Stomach (tissue), 9 donors: ENCODE data around the gene SCYGR7. TPM values are rescaled to one million over a fixed set of nuclear protein-coding genes. Genes with fewer than 3 reads are reported as not detected.

ENCODE experiments used
- DNase-seq, 2 donors: peaks; one replicate each; pipeline versions ENCODE4 v3.0.0 to v3.0.0-alpha.2; 2013 to 2019
- H3K27ac ChIP-seq, 5 donors: fragments of 200-600 bp in 4 of 5; sonication (generic) in 4 of 5; one replicate each; pipeline ENCODE4 v1.5.1; 2013 to 2019; ENCODE audit warnings: mild to moderate bottlenecking in 1 of 5, moderate library complexity in 1 of 5
- H3K27me3 ChIP-seq, 3 donors: fragments of 200-600 bp; sonication (generic); one replicate each; pipeline ENCODE4 v1.5.1; 2017 to 2019; ENCODE audit warnings: mixed run types in 1 of 3
- H3K36me3 ChIP-seq, 4 donors: fragments of 200-600 bp; sonication (generic); 1 replicate in 3 of 4; 2 replicates in 1 of 4; pipeline ENCODE4 v1.5.1; 2016 to 2019
- H3K4me1 ChIP-seq, 4 donors: fragments of 200-600 bp; sonication (generic); one replicate each; pipeline ENCODE4 v1.5.1; 2016 to 2019
- H3K4me3 ChIP-seq, 4 donors: fragments of 200-600 bp; sonication (generic) in 3 of 4; one replicate each; pipeline ENCODE4 v1.5.1; 2016 to 2019; ENCODE audit warnings: mild to moderate bottlenecking in 1 of 4
- H3K9me3 ChIP-seq, 4 donors: fragments of 200-600 bp; sonication (generic); one replicate each; pipeline ENCODE4 v1.5.1; 2016 to 2019
- EP300 ChIP-seq: sonication (generic); formaldehyde crosslinking; IDR thresholded peaks from one replicate; pipeline ENCODE4 v1.6.1; 2017; ENCODE audit warnings: antibody characterized with exemption
- POLR2A ChIP-seq, 4 donors: fragments of 450-650 bp; IDR thresholded peaks; one replicate each; pipeline ENCODE4 v1.6.1; 2016; ENCODE audit warnings: antibody characterized with exemption in 4 of 4, control low read depth in 2 of 4, mild to moderate bottlenecking in 1 of 4, moderate library complexity in 1 of 4
- POLR2AphosphoS5 ChIP-seq, 3 donors: sonication (generic); formaldehyde crosslinking; IDR thresholded peaks; one replicate each; pipeline ENCODE4 v1.6.1; 2016; ENCODE audit warnings: antibody characterized with exemption in 3 of 3
- WGBS, 5 donors: extraction: QIAGEN DNeasy Blood & Tissue Kit in 3 of 5; methylation state at CpG; one replicate each; pipeline versions ENCODE4 v1.1.5 to v1.1.7; 2013 to 2018; 5-methylcytosine and 5-hydroxymethylcytosine counted together
- intact Hi-C: fragments of 100-400 bp; cut with DNase I; formaldehyde crosslinking; loops from one replicate; pipeline ENCODE4 v1.15.1; 2023; ENCODE audit warnings: low total_unique reads
- polyA plus RNA-seq, 3 donors: library from polyadenylated mRNA; stranded (reverse); fragments of 200-250 nt; gene quantifications; one replicate each; pipeline ENCODE4 v1.2.3, GENCODE V29; 2013
- total RNA-seq, 5 donors: library from RNA; depleted of rRNA; stranded (reverse); fragments of >200 nt; gene quantifications; one replicate each; pipeline versions ENCODE4 v1.1.0 to v1.2.3, GENCODE V29; 2014 to 2016
- TF ChIP-seq, protein P1 (sequence below), 7 experiments: fragments of 450-650 bp in 4 of 7; fragments of 200-600 bp in 3 of 7; sonication (generic) in 3 of 7; IDR thresholded peaks; one replicate each; pipeline ENCODE4 v1.5.1; 2016 to 2019; ENCODE audit warnings: antibody characterized with exemption in 7 of 7, control low read depth in 2 of 7, mild to moderate bottlenecking in 1 of 7
- donor health status: healthy with polysubstance abuse.
- donor health status: Bipolar disorder and iron deficiency.
- donor health status: healthy.

SCYGR7 gene
- total and polyA plus RNA-seq, 8 donors = not detected

DNA sequence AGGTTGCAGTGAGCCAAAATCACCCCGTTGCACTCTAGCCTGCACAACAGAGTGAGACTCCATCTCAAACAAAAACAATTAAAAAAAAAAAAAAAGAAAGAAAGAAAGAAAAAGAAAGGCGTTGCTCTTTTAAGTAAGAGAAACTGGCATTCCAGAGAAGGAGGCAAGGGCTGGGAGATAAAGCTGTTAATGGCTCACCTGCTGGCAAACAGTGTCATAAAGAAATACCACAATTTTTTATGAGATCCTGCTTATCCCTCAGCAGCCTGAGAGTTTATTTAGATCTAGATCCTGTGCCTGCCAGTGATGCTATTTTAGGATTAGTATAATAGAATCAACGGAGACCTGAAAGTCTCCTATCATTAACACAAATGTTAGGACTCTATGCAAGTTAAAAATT lies 26.6 kb upstream of the SCYGR7 start:
- intact Hi-C loops = no loop called here
- peaks cover 0 to 7% (median 0%) of the 10 kb centered on the region in 4 donors for H3K9me3 ChIP-seq
- H3K4me3 ChIP-seq = no peak overlapping the region
- WGBS, 5 donors = 22 to 45% (median 35%) methylated on average over 3 of the region's 3 CpGs
- H3K27ac ChIP-seq = no peak overlapping the region
- peak in 1 of 2 donors; percentile 14 for DNase-seq
- peaks cover 0 to 8% (median 0%) of the 10 kb centered on the region in 4 donors for H3K4me1 ChIP-seq
- no peaks in the 10 kb centered on the region for H3K27me3 ChIP-seq
- no peaks in the 10 kb centered on the region for H3K36me3 ChIP-seq
- TF ChIP-seq EP300 (no peak), POLR2AphosphoS5 (IDR thresholded peaks at IDR 0.05) (no peak), POLR2A (IDR thresholded peaks at IDR 0.05) (no peak)
- TF ChIP-seq, protein P1, sequence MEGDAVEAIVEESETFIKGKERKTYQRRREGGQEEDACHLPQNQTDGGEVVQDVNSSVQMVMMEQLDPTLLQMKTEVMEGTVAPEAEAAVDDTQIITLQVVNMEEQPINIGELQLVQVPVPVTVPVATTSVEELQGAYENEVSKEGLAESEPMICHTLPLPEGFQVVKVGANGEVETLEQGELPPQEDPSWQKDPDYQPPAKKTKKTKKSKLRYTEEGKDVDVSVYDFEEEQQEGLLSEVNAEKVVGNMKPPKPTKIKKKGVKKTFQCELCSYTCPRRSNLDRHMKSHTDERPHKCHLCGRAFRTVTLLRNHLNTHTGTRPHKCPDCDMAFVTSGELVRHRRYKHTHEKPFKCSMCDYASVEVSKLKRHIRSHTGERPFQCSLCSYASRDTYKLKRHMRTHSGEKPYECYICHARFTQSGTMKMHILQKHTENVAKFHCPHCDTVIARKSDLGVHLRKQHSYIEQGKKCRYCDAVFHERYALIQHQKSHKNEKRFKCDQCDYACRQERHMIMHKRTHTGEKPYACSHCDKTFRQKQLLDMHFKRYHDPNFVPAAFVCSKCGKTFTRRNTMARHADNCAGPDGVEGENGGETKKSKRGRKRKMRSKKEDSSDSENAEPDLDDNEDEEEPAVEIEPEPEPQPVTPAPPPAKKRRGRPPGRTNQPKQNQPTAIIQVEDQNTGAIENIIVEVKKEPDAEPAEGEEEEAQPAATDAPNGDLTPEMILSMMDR (IDR thresholded peaks at IDR 0.05) = no peak

DNA sequence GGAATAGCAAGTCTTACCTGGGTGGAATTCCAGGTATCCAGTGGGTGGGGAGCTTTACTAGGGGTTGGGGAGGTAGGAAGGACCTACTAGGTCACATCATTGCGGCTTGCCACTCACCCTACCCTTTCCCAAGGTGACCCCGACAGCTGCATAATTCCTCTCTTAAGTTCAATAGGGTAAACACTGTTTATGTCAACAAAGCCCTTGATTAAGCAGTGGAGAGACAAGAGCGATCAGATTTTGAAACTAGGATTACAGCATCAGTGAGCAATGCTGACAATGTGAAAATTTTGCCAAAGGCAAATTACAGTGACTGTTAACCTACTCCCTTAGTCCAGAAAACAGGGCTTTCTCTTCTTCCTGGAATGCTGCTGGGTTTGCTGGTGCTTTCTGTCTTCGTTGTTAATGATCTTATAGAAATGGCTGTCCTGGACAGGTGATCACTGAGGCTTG lies 24.8 kb upstream of the SCYGR7 start:
- H3K4me1 ChIP-seq = peaks cover 0 to 8% (median 0%) of the 10 kb centered on the region in 4 donors
- H3K27ac ChIP-seq = no peak overlapping the region
- no peaks in the 10 kb centered on the region for H3K36me3 ChIP-seq
- H3K27me3 ChIP-seq = no peaks in the 10 kb centered on the region
- intact Hi-C loops = no loop called here
- H3K4me3 ChIP-seq = no peak overlapping the region
- WGBS, 5 donors = 15 to 38% (median 20%) methylated on average over 4 of the region's 4 CpGs
- DNase-seq = peak in 1 of 2 donors; percentile 27
- TF ChIP-seq, protein P1 (IDR thresholded peaks at IDR 0.05) = no peak
- no peak for TF ChIP-seq POLR2AphosphoS5 (IDR thresholded peaks at IDR 0.05)
- no peak for TF ChIP-seq EP300
- TF ChIP-seq POLR2A (IDR thresholded peaks at IDR 0.05) = no peak
- peaks cover 0 to 7% (median 0%) of the 10 kb centered on the region in 4 donors for H3K9me3 ChIP-seq

DNA sequence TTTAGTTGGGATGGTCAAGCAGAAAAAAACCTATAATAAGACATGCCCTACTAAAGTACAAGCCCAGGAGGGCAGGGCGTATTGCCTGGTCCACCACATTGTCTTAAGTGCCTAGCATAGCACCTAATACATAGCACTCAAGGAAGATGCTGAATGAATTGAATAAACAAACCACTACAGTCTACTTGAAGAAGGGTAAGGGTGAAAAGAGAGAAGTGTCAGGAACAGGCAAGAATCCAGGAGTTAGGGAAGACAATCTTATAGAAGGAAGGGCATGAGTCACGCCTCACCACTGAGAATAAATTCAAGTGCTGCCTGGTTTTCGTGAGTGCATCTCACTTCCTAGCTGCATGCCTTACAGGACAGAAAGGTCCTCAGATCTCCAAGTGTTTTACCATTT lies 24.2 kb upstream of the SCYGR7 start:
- no peak overlapping the region for H3K4me3 ChIP-seq
- no peaks in the 10 kb centered on the region for H3K36me3 ChIP-seq
- H3K4me1 ChIP-seq = peaks cover 0 to 8% (median 0%) of the 10 kb centered on the region in 4 donors
- TF ChIP-seq POLR2A (IDR thresholded peaks at IDR 0.05) = no peak
- no peak for TF ChIP-seq POLR2AphosphoS5 (IDR thresholded peaks at IDR 0.05)
- TF ChIP-seq EP300 = no peak
- TF ChIP-seq, protein P1 (IDR thresholded peaks at IDR 0.05) = no peak
- WGBS, 5 donors = 78 to 87% (median 85%) methylated on average over 3 of the region's 3 CpGs
- intact Hi-C loops = no loop called here
- no peaks in the 10 kb centered on the region for H3K27me3 ChIP-seq
- no peak overlapping the region for H3K27ac ChIP-seq
- peaks cover 0 to 7% (median 0%) of the 10 kb centered on the region in 4 donors for H3K9me3 ChIP-seq
- no peak for DNase-seq

DNA sequence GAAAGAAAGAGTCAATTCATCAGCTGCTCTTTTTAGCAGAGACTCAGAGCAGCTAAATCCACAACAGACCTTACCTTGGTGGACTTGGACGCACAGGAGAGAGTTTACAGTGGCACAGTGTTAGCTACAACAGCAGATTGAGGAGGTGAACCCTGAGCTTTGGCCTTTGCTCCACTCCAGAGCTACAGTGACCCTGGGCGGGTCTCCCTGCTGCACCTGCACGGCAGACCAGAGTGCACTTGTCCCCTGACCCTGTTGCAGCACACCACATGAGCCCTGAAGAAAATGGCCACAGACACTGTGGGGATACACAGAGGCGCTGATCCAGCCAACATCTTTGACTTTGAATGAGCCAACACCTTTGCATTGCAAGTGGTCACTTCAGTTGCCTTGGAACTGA lies 21.3 kb upstream of the SCYGR7 start:
- DNase-seq = peak in 1 of 2 donors; percentile 6
- TF ChIP-seq EP300 (no peak), POLR2A (IDR thresholded peaks at IDR 0.05) (no peak), POLR2AphosphoS5 (IDR thresholded peaks at IDR 0.05) (no peak)
- TF ChIP-seq, protein P1 (IDR thresholded peaks at IDR 0.05) = no peak
- Histone ChIP-seq H3K27me3 (no peaks in the 10 kb centered on the region), H3K4me1 (peaks cover 0 to 8% (median 0%) of the 10 kb centered on the region in 4 donors), H3K9me3 (peaks cover 0 to 7% (median 0%) of the 10 kb centered on the region in 4 donors), H3K36me3 (no peaks in the 10 kb centered on the region), H3K27ac (no peak overlapping the region), H3K4me3 (no peak overlapping the region)
- intact Hi-C loops = no loop called here
- 66 to 89% (median 68%) methylated on average over 4 of the region's 4 CpGs for WGBS, 5 donors
